Activated CD4-positive, CD25-positive, alpha-beta regulatory T cell treated with anti-CD3 and anti-CD28 coated beads, Interleukin-2, amount 50 U/mL, for 72 hours (primary cell): ENCODE results near the gene P2RY11.

Source experiments
- DNase-seq: peaks from one replicate; pipeline ENCODE4 v3.0.0; 2021

The P2RY11 gene

DNA sequence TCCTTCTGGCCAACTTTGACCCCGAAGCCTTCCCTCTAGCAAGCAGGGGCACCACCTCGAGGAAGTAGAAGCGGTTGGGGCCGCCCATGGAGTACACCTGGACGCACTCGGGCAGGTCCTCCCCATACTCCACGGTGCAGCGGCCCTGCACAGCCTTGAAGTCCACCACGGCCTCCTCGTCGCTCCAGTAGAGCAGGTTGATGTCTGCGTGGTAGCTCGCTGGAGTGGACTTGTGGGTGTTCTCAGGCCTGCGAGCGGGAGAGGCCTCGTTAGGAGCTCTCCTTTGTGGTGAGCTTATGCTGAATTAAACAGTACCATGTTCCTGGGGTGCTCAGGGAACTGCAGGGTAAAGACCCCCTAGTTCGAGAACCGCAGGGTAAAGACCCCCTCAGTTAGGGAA, 30.5 kb downstream of the P2RY11 start:
- no peak for DNase-seq

GRCh38 chr19:10142701-10143375, 31.3 kb downstream of the P2RY11 start:
- DNase-seq = no peak

GRCh38 chr19:10143681-10144080, 32.2 kb downstream of the P2RY11 start:
- DNase-seq = no peak

GRCh38 chr19:10144361-10144760, 32.9 kb downstream of the P2RY11 start:
- DNase-seq = no peak

DNA sequence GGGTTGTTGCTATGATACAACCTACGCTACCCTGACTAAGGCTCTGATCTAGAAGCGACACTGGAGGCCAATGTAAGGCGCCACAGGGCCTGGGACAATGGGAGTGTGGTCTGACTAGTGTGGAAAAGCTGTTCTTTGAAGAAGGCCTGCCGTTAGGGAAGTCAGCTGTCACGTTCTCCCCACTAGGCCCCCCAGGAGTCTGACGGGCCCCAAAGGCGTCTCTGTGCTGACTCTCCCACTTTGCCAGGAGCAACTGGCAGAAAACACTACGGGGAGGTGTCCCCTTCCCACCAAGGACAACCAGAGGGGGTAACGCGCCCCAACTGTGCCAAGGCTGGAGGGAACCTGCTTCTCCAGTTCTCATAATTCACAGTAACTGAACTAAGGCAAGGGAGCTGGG, 33.5 kb downstream of the P2RY11 start:
- DNase-seq = no peak

GRCh38 chr19:10146142-10146541, 34.6 kb downstream of the P2RY11 start:
- no peak for DNase-seq

DNA sequence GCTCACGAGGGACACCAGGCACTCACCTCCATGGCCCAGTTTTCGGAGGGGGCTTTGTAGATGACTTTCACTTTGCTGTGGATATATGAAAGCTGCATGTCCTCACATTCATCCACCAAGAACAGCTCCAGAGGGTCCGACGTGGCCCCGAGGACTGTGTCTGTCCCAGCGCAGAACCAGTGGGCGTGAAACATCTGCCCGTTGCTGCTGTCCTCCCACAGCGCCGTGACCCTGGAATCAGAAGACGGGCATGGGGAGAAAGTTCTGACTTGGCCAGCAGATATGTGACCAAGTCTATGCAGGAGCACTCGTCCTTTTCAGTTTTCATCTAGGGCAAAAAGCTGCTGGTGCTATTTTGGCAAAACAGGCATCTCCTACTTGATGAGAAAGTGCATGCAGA, 37.9 kb downstream of the P2RY11 start:
- DNase-seq = no peak

DNA sequence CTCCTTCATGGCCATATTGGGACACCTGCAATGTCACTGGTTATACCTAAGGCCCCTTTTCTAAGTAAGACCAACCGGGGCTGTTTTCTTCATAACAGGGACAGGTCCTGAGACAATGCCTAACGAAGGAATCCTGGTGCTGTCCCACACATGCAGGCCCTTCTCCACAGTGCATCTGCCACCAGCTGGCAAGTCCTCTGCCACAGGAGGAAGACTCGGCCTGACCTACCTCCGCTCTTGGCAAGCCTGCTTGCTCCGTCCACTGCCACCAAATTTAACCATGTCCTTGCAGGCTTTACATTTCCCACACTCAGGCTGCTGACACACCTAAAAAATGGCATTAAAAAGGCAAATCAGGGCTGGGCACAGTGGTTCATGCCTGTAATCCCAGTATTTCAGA, 40.0 kb downstream of the P2RY11 start:
- DNase-seq = no peak

DNA sequence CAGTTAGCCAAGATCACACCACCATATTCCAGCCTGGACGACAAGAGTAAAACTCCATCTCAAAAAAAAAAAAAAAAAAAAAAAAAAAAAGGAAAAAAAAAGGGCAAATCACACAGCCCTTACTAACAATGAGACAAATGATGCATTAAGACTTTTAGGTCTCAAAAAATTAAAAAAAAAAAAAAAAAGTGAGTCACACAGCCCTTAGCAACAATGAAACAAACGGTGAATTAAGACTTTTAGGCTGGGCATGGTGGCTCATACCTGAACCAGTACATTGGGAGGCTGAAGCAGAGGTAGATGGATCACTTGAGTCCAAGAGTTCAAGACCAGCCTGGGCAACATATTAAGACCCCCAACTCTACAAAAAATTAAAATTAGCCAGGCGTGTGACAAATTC, 40.6 kb downstream of the P2RY11 start:
- DNase-seq = no peak

DNA sequence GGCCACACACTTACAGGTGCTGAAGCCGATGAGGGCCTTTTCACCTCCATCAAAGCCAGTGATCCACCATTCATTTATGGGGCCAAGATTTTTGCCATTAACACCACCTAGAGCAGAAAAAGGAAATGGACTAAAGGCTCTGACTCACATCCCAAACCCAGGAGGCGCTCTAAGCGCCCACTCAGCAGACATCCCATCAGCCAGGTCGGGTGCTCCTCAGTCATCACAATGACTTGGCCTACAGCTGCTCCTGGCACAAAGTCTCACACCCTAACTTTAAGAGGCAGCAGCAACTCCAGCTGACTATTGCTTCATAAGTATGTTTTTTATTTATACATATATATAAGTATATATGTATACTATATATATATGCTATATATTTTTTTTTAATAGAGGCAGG, 44.3 kb downstream of the P2RY11 start:
- no peak for DNase-seq

GRCh38 chr19:10158071-10158470, 46.6 kb downstream of the P2RY11 start:
- DNase-seq = no peak

DNA sequence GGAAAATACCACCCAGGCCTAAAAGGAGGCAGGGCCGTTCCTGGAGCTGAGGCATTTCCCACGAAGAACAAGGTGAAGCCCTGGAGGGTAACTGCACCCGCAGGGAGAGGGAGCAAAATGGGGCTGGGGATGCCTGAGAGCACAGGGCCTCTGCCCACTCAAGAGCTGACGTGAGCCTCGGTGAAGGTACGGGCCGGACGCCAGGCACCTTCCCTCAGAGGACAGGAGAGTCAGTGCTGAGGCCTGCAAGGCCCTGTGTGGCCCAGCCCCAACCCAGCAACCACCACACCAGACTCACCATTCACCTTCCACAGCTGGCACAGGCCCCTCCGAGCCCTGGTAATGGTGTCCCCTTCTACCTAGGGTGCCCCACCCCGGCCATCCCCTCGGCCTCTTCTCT, 47.0 kb downstream of the P2RY11 start:
- no peak for DNase-seq

GRCh38 chr19:10159610-10160009, 48.1 kb downstream of the P2RY11 start:
- no peak for DNase-seq

DNA sequence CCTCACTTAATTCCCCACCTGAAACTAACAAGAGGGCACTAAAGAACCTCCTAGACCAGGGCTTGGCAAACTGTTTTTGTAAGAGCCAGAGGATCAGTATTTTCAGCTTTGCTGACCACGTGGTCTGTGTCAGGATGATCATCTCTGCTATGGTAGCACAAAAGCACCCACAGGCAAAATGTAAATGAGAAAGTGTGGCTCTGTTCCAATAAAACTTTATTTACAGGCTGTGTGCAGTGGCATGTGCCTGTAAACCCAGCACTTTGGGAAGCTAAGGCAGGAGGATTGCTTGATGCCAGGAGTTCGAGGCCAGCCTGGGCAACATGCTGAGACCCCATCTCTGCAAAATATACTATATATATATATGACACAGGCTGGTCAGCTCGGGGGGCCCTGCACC, 52.0 kb downstream of the P2RY11 start:
- no peak for DNase-seq
